Memory B cell (primary cell): ENCODE data around the gene GNG7.
A peak's percentile ranks its signal among the peaks of the same experiment; 100 is the strongest.
"Not testable (repeated sequence)": the region's sequence is repeated elsewhere in the genome, so short reads cannot be mapped to it uniquely, and the experiment has no call there.

Experiments
- ATAC-seq: fragments of 150-1000 bp; cut with Tn5 transposase; 2 replicates; pipeline ENCODE4 v1.10.0; 2021; ENCODE audit warnings: low read depth, mild to moderate bottlenecking, moderate library complexity
- DNase-seq, 2 donors: peaks; one replicate each; pipeline ENCODE4 v3.0.0; 2022; ENCODE audit warnings: low spot score in 2 of 2
- H3K27ac Mint-ChIP-seq: one replicate; pipeline ENCODE4 v1.8.0; 2022; ENCODE audit warnings: mild to moderate bottlenecking, moderate library complexity, mixed read lengths
- H3K27me3 Mint-ChIP-seq: one replicate; pipeline ENCODE4 v1.8.0; 2022; ENCODE audit warnings: mixed read lengths
- H3K36me3 Mint-ChIP-seq: one replicate; pipeline ENCODE4 v1.8.0; 2022; ENCODE audit warnings: mild to moderate bottlenecking, mixed read lengths
- H3K4me1 Mint-ChIP-seq: one replicate; pipeline ENCODE4 v1.8.0; 2022; ENCODE audit warnings: mixed read lengths
- H3K4me3 Mint-ChIP-seq: one replicate; pipeline ENCODE4 v1.8.0; 2022; ENCODE audit warnings: mild to moderate bottlenecking, moderate library complexity, mixed read lengths
- H3K9me3 Mint-ChIP-seq: one replicate; pipeline ENCODE4 v1.8.0; 2022; ENCODE audit warnings: mixed read lengths

The GNG7 gene

DNA sequence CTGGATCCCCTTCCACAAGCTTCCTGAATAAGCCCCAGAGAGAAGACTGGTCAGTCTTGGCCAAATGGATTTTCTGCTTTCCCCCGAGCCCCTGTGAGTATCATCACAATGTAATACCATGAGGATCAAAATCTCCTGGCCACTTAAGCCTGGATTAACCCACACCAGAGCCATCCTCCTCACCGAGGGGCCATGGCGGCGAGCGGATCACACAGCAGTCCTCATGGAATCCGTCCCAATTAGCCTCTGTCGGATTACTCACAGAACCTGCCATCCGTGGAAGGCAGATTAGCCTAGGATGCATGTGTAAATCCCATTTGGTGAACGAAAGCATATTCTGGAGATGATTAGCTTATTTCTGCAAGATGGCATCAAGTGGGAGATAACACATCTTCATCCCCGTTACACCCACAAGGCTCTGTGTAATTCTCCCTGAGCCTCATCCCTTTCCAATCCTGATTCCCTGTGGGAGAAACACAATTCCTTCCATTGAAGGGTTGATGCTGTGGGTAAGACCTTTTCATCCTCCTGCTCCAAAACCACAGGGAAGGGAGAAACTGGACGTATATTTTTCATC is 42.5 kb downstream of the GNG7 start:
- Mint-ChIP-seq H3K27me3 (no peaks in the 10 kb centered on the region), H3K4me3 (no peak overlapping the region), H3K9me3 (no peaks in the 10 kb centered on the region), H3K36me3 (peaks cover 24% of the 10 kb centered on the region), H3K4me1 (peaks cover 21% of the 10 kb centered on the region), H3K27ac (peak overlapping the region; percentile 99)
- DNase-seq = no peak
- no peak for ATAC-seq

DNA sequence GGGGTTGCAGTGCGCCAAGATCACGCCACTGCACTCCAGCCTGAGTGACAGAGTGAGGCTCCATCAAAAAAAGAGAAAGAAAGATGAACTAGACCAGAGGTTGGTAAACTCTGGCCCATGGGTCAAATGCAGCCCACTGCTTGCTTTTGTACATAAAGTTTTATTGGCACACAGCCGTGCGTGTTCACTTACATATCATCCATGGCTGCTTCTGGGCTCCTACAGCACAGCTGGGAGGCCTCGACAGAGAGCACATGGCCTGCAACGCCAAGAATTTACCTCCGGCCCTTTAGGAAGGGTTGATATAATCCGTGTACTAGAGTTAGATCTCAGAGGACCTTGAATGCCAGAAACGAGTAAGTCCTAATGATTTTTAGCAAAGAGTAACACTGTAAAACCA is 46.0 kb downstream of the GNG7 start:
- DNase-seq (no peak), ATAC-seq (no peak)
- H3K4me3 Mint-ChIP-seq = no peak overlapping the region
- peaks cover 16% of the 10 kb centered on the region for H3K4me1 Mint-ChIP-seq
- peak overlapping the region; percentile 66 for H3K27ac Mint-ChIP-seq
- H3K9me3 Mint-ChIP-seq = no peaks in the 10 kb centered on the region
- peaks cover 15% of the 10 kb centered on the region for H3K36me3 Mint-ChIP-seq
- H3K27me3 Mint-ChIP-seq = no peaks in the 10 kb centered on the region

- Mint-ChIP-seq H3K27me3 (no peaks in the 10 kb centered on the region), H3K9me3 (no peaks in the 10 kb centered on the region), H3K27ac (peak overlapping the region; percentile 82), H3K36me3 (peaks cover 18% of the 10 kb centered on the region), H3K4me1 (peaks cover 24% of the 10 kb centered on the region), H3K4me3 (no peak overlapping the region)
- ATAC-seq = peak; percentile 17
- DNase-seq = no peak
Measured at GRCh38 chr19:2653710-2654707, 48.5 kb downstream of the GNG7 start.

DNA sequence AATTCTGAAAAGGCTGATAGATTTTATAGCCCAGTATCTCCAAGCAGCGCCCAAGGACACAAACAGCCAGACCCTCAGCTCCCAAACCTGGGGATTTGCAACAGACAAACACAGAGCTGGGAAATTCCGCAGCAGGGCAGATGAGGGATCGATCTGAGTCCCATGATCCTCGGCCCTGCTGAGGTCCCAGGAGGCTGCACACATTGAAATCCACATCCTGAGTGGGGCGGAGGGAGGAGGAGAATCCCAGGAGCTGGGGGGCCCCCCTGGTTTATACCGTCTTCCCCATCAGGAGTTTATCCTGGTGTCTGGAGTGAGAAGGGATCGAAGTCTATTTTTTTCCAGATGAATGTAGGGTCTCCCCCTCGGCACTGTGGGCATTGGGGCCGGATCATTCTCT is 49.3 kb downstream of the GNG7 start:
- H3K4me3 Mint-ChIP-seq = no peak overlapping the region
- H3K27me3 Mint-ChIP-seq = no peaks in the 10 kb centered on the region
- peaks cover 22% of the 10 kb centered on the region for H3K4me1 Mint-ChIP-seq
- no peaks in the 10 kb centered on the region for H3K9me3 Mint-ChIP-seq
- no peak overlapping the region for H3K27ac Mint-ChIP-seq
- ATAC-seq (no peak), DNase-seq (no peak)
- peaks cover 13% of the 10 kb centered on the region for H3K36me3 Mint-ChIP-seq

GRCh38 chr19:2652504-2653099 is 49.9 kb downstream of the GNG7 start:
- DNase-seq = no peak
- H3K9me3 Mint-ChIP-seq = no peaks in the 10 kb centered on the region
- H3K27ac Mint-ChIP-seq = peak overlapping the region; percentile 84
- H3K4me3 Mint-ChIP-seq = peak overlapping the region; percentile 41
- H3K36me3 Mint-ChIP-seq = peaks cover 13% of the 10 kb centered on the region
- ATAC-seq = peak; percentile 80
- H3K4me1 Mint-ChIP-seq = peaks cover 21% of the 10 kb centered on the region
- H3K27me3 Mint-ChIP-seq = no peaks in the 10 kb centered on the region

GRCh38 chr19:2651002-2651733 is 51.3 kb downstream of the GNG7 start:
- H3K4me3 Mint-ChIP-seq, DNase-seq, ATAC-seq, H3K27me3 Mint-ChIP-seq, H3K9me3 Mint-ChIP-seq: not testable (repeated sequence)
- H3K4me1 Mint-ChIP-seq = peaks cover 21% of the 10 kb centered on the region
- peak overlapping the region; percentile 80 for H3K27ac Mint-ChIP-seq
- H3K36me3 Mint-ChIP-seq = peaks cover 10% of the 10 kb centered on the region

DNA sequence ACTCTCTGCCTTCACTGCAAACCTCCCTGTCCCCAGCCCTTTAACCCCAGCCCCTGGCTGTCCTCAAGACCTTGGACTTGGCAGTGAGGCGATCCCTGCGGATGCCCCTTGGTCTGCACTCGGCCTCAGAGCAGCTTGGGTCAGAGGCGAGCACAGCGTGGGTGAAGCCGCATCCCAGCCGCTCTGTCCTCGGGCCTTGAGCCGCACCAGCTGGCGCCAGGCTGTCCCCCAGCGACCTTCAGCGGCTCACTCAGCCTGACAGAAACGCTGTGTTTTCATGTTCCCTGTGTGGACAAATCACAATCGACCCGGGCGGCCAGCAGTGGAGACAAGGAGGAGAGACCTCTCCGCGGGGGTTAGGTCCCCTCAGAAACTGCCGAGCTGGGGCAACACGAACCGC is 52.0 kb downstream of the GNG7 start:
- H3K36me3 Mint-ChIP-seq = peaks cover 15% of the 10 kb centered on the region
- H3K27ac Mint-ChIP-seq = peak overlapping the region; percentile 80
- DNase-seq = no peak
- H3K27me3 Mint-ChIP-seq = no peaks in the 10 kb centered on the region
- no peaks in the 10 kb centered on the region for H3K9me3 Mint-ChIP-seq
- no peak overlapping the region for H3K4me3 Mint-ChIP-seq
- peaks cover 27% of the 10 kb centered on the region for H3K4me1 Mint-ChIP-seq
- no peak for ATAC-seq

DNA sequence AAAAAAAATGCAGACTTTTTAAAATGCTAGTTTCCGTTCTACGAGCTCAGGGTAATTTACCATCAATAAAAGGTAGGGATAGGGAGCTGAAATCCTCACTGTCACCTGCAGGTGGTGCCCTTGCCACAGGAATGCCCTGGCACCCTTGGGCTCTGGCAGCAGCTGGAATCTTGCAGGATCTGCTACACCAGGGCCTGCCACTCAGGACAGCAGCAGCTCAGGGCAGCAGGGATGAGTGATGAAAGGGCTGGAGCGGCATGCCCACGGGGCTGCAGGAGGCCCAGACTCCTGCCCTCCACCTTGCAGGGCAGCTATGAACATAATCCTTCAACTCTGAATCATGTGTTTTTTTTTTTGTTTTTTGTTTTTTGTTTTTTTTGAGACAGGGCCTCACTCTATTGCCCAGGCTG is 54.0 kb downstream of the GNG7 start:
- Mint-ChIP-seq H3K27ac (peak overlapping the region; percentile 41), H3K9me3 (no peaks in the 10 kb centered on the region), H3K4me3 (no peak overlapping the region), H3K4me1 (peaks cover 27% of the 10 kb centered on the region), H3K36me3 (peaks cover 21% of the 10 kb centered on the region), H3K27me3 (no peaks in the 10 kb centered on the region)
- DNase-seq (peak; percentile 85 to 87), ATAC-seq (peak; percentile 73)

DNA sequence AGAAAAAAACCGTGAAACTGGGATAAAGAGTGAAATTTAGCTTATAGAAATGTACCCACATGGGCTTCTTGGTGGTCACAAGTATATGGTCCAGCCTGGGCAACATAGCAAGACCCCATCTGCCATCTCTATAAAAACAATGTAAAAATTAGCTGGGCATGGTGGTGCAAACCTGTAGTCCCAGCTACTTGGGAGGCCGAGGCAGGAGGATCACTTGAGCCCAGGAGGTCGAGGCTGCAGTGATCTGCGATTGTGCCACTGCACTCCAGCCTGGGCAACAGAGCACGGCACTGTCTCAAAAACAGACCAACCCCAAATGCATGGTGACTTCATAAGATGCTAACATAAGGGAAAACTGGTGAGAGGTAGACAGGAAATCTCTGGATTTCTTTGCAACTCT is 54.4 kb downstream of the GNG7 start:
- no peaks in the 10 kb centered on the region for H3K27me3 Mint-ChIP-seq
- peak; percentile 2 for ATAC-seq
- DNase-seq = no peak
- H3K9me3 Mint-ChIP-seq = no peaks in the 10 kb centered on the region
- H3K36me3 Mint-ChIP-seq = peaks cover 21% of the 10 kb centered on the region
- peaks cover 27% of the 10 kb centered on the region for H3K4me1 Mint-ChIP-seq
- H3K4me3 Mint-ChIP-seq = no peak overlapping the region
- peak overlapping the region; percentile 41 for H3K27ac Mint-ChIP-seq

DNA sequence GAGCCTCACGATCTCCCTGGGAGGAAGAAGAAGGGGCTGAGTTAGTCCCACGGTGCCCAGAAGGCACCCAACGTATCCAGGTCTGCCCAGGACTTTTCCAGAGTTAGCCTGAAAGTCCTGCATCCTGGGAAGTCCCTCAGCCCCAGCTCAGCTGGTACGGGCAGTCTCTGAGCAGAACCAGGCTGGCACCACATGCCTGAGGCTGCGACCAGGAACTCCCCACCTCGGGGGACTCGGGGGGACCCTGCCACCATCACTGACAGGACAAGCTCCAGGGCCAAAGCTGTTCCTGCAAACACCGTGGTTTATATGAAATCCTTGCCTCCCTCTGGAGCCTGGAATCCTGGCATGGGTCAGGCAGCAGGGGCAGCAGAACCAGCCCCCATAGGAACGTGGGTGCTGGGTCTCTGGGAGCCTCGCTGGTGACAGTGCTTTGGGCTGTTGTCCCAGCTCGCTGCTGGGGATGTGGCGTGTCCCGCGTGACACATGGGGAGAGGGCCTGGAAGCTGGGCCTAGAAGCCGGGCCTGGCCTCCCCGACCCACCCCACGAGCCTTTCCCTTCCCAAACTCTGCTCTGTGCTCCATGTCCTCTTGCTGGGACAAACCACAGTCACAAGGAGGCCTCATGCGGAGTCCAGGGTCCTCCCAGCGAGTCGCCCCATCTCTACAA is 55.5 kb downstream of the GNG7 start:
- Mint-ChIP-seq H3K27me3 (no peaks in the 10 kb centered on the region), H3K27ac (no peak overlapping the region), H3K9me3 (no peaks in the 10 kb centered on the region), H3K4me1 (peaks cover 29% of the 10 kb centered on the region), H3K4me3 (no peak overlapping the region), H3K36me3 (peaks cover 19% of the 10 kb centered on the region)
- ATAC-seq = no peak
- no peak for DNase-seq

DNA sequence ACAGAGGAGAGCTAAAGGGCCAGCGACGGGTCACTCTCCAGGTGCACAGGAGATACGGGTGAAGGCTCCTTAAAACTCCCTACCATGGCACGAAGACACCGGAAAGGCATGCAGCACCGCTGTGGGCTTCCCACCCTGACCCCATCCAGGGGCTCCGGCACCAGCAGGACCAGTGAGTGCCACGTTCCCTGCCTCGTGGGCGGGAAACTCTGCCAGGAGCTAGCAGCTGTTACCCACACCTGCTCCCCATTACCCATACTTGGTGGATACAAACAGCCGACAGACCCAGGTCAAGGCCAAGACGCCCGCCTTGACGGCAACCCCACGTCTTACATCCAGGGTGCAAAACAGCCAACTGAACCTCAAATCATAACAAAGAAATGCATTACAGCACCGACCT is 56.7 kb downstream of the GNG7 start:
- Mint-ChIP-seq H3K9me3 (no peaks in the 10 kb centered on the region), H3K36me3 (peaks cover 19% of the 10 kb centered on the region), H3K27ac (peak overlapping the region; percentile 53), H3K4me3 (peak overlapping the region; percentile 15), H3K27me3 (no peaks in the 10 kb centered on the region), H3K4me1 (peaks cover 27% of the 10 kb centered on the region)
- ATAC-seq (no peak), DNase-seq (no peak)

- not testable (repeated sequence) for H3K27me3 Mint-ChIP-seq, H3K9me3 Mint-ChIP-seq, H3K4me3 Mint-ChIP-seq, ATAC-seq, H3K27ac Mint-ChIP-seq, DNase-seq
- H3K36me3 Mint-ChIP-seq = peaks cover 21% of the 10 kb centered on the region
- peaks cover 31% of the 10 kb centered on the region for H3K4me1 Mint-ChIP-seq
Measured at GRCh38 chr19:2643123-2643737, 59.3 kb downstream of the GNG7 start.

DNA sequence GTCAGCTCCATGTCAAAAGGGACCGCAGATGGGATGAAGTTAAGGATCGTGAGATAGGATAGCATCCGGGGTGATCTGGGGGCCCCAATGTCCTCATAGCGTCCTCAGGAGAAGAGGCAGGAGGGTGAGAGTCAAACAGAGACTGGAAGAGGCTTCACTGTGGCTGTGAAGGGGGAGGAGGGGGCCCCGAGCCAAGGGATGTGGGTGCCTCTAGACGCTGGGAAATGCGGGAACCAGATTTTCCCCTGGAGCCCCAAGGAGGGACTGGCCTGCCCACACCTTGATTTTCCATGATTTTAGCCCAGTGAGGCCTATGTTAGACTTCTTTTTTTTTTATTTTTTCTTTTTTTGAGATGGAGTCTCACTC is 61.2 kb downstream of the GNG7 start:
- peaks cover 46% of the 10 kb centered on the region for H3K4me1 Mint-ChIP-seq
- peaks cover 21% of the 10 kb centered on the region for H3K36me3 Mint-ChIP-seq
- DNase-seq (no peak), ATAC-seq (no peak)
- H3K4me3 Mint-ChIP-seq = no peak overlapping the region
- H3K9me3 Mint-ChIP-seq = no peaks in the 10 kb centered on the region
- H3K27me3 Mint-ChIP-seq = no peaks in the 10 kb centered on the region
- H3K27ac Mint-ChIP-seq = peak overlapping the region; percentile 70
